Ureter (tissue), 1 donor: ENCODE results near the gene POU2F3. TPM values are rescaled to one million over a fixed set of nuclear protein-coding genes. Genes with fewer than 3 reads are reported as not detected.

Experiments used
- DNase-seq: peaks from one replicate; pipeline ENCODE4 v3.0.0-alpha.2; 2020; ENCODE audit warnings: low spot score
- total RNA-seq: library from RNA; stranded (reverse); gene quantifications from one replicate; pipeline ENCODE4 v1.2.4, GENCODE V29; 2023
- donor health status: DM: yes; HTN: yes; CAD: no.

POU2F3 gene
- total RNA-seq, 1 donor from 2014 or later = 7.6 TPM

DNA sequence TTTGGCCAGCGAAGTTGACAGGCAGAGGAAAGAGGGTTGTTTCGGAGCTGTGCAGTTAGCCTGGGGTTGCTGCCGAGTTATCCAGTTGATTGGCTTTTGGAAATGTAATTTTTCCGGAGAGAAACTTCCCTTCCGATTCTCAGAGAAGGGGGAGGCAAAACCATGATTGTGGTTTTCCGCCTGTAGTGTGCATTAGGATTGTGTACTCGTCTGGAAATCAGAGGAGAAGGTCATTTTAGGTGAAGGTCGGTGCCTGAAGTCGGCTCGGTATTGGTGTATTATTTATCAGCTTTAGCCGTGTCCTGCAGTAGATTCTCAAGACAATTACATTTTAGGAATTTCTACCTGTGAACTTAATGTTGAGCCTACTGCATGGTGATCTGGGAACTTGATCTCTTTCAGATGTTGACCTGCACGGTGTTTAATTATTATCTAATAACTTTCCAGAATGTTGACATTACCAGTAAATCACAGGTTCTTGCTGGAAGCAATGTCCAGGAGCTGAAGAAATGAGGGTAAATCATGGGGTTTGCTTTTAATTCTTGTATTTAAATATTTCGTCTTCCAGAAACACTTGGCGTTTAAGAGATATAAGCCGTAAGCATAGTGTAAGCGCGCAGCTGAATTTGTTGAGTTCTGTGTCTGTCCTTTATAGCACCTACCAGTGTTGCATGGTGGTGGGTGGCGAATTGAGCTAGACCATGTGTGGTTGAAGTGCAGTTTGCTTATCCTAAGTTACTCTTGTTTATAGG lies 97.6 kb downstream of the POU2F3 start:
- no peak for DNase-seq

DNA sequence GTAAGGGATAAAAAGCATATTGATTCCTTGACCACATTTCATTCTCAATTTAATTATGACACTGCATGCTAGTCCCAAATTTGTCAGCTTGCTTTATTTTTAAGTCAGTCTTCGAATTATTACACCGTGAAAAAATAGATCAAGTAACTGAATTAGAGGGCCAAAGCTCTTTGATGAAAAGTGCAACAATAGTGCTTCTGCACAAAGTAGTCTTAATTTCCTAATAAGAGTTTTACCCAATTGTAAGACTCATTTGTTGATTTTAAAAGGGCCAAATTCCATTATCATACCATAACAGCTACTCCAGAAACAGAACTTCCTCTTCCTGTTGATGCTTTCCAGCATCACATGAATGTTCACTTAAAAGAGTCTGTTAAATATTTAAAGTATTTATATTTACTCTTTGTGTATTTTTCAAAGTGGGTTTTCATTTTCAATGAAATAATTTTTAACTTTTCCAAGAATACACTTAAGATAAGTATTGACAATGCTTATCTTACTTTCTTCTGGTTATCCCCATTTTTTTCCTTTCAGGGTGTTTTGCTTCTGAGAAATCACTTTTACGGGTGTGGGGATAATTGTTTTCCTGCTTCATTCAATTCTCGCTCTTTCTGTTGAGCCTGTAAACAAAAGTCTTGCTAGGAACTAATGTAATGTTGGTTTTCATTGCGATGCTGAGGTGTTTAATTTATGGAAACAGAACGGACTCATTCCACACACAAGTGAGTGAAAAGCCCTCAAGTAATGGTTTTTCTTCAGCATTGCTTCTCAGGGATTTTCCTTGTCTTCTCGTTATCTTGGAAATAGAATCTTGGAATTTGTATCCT lies 98.4 kb downstream of the POU2F3 start:
- no peak for DNase-seq

DNA sequence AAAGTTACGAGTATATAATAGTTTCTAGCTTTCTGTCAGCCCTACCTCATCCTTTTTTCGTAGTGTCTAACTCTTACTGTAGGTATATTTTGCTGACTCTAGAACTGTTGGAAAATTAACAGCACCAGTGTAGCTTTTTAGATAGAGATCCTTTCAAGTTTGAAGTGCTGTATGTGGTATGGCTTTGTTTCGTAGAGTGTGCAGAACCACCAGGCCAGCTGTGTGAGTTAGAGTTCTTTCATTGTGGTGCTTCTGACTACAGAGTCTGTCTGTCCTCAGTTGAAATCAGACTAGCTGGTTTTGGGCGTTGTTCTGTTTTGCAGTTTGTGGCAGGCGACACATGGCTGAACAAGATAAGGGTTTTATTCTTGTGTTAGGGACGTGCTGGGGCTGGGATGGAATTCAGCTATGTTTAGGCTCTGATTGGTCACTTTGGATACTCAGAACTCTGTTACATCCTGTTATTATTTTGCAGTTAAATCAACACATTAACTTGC lies 99.5 kb downstream of the POU2F3 start:
- no peak for DNase-seq

DNA sequence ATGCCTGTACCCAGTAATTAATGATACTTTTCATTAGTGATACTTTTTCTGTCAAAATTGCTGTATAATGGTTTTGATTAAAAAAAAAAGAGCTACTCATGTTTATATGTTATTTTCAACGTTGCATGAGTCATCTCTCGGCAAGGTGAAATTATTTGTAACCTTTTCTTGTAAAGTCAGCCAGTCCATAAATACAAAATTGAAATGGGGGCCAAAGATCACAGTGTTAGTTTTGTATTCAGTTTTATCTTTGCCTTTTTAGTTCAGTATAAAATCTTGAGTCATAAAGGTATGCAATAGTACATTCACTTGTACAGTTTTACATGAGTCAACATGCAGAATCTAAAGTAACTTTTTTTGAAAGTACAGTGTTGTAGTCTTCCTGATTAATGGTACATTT lies 100.6 kb downstream of the POU2F3 start:
- DNase-seq = no peak

DNA sequence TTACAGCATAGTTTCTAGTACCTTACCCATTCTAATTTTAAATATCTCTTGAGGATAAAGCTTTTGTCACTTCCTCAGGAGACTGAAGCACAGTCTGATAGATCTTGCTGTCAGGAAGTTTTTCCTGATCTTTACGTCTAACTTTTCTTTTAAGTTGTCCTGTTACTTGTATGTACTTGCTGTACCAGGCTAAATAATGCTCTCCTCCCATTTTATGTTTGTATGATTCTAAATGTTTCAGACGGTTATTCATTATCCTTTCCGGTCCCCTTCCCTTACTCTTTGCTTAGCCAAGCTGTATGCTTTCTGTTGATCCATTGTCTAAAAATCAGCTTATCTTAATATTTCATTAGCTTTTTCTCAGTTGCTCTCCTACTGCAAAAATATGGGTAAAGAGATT lies 102.3 kb downstream of the POU2F3 start:
- no peak for DNase-seq

DNA sequence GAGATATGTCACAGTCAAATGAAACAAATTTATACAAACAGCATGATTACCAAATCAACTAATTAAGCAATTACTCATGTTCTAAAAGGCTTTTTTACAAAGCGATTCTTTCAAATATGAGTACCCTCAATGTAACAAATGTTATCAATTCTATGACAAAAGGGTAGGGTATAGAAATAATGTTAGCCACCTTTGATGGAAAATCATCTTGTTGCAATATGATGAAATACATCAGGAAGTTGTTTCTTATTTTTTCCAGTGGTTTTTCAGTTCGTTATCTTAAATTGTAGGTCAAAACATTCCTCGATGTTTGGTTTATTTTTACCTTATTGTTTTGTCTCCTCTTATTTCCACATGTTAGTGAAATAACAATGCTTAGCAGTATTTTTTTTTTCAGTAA lies 102.7 kb downstream of the POU2F3 start:
- no peak for DNase-seq

DNA sequence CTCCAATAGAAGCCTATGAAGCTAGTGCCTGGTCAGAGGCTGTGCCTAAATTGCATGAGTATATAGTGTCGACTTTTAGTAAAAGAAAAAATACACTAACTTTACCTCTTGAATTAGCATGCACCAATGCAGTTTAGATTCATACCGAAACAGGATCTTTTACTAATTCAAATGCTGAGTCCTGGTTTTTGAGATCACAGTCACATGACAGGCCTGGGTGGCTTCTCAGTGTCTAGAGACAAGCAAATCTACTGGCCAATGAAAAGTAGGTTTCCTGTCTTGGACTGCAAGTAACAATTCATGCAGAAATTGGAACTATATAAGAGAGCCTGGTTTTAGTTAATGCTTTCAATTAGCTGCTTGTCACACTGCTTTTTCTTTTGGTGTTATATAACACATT lies 103.5 kb downstream of the POU2F3 start:
- no peak for DNase-seq

DNA sequence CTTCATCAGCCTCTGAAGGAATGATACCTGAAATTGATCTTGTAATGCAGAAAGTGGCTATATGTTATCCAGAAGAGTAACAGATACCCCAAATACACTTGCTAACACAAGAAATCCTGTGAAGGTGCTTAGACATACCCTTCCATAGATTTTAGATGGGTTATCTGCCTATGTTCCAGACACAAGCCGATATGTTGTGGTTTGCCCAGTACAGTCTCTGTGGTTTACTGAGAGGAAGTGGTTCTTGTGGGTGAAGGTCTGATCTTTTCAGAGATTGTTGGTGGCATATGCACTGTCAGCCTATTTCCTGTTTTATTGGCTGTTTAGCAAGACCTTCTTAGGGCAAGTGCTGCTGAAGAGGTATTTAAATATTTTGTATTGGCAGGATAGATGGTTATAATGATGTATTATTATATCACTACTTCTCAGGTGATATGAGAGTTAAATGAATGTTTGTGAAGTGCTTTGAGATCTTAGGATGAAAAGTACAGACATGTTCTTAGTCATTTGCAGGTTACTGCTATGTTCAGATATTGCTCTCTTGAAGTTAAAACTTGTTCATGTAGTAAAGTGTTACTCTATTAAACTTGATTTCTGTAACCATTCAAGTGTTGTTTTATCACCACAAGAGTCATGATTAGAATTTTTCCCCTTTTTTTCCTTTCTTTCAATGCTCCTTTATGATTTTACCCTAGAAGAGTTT lies 104.5 kb downstream of the POU2F3 start:
- DNase-seq = no peak

DNA sequence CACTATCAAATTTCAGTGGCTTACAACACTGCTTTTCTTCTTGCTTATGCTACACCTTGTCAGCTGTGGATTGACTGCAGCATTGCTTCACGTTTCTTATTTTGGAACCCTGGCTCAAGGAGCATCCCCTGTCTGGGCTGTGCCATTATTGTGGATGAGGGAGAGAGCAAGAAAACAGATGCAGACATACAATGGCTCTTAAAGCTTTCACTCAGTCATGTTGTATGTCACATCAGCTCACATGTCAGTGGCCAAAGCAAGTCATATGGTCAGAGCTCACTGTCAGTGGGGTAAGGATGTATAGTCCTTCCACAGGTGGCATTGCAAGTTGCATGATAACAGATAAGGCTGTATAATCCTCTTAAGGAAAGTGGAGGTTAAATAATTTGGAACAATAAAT lies 106.3 kb downstream of the POU2F3 start:
- no peak for DNase-seq

DNA sequence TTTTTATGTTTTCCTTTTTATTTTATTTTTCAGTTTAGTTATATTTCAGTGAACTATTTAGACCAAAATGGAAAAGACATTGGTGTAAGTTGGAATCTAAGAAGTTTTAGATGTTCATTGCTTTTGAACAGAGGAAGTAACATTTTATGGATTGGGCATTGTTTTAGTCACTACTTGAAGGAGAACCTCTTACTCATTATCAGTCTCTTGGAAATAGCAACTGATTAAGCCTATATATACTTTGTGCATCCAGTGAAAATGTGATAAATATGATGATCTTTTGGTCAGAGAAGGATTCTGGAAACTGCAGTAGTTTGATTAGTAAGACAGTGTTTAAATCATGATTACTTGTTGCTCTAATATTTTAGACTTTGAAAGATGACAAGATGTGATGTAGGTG lies 110.7 kb downstream of the POU2F3 start:
- no peak for DNase-seq

DNA sequence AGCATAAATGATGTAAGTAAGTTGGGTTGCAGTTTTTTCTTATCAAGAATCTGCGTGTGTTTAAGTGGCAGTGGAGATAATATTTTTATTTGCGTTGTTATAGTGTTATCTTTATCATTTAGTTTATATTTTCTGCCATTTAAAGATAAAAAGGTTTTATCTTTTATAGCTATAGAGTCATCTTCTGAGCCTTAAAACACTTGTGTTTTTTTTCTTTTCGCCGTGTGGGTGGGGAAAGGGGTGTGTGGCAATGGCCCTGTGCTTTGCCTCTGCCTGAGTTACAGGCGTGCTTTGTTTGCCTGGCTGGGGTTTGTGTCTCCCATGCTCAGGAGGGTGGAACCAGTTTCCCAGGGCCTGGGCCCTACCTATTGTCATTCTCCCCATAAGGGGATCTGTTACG lies 112.5 kb downstream of the POU2F3 start:
- no peak for DNase-seq

DNA sequence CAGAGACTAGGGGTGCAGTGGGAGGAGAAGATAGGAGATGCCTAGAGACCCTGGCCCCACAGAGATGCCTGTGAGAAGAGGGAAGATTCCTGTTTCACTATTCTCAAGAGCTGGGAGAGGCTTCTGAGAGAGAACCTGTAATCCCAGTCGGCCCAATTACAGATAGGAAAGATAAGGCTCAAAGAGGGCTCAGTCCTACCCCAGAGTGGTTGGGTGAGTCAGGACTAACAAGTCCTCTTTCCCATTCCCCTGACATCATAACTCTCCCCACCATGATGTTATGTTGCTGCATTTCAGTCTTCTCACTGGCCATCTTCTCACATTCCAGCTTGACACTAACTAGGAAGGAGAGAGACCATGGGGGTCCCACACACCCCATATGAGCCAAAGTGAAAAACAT lies 114.1 kb downstream of the POU2F3 start:
- DNase-seq = no peak

DNA sequence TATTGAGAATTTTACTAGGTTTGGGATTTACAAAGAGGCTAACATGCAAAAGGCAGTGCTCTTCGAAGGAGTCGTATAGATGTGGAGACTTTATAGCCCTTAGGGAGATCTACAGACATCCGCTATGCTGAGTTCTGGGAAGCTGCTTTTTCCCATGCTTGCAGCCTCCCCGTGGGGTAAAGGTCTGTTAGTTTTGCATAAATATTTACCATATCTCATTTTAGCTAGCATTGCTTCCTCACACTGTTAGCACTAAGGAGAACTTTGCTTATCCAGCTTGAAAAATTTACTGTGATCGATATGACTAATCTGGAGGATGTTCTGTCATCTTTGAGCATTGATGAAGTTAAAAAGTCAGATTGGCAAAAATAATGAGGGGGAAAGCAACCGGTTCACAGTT lies 114.8 kb downstream of the POU2F3 start:
- DNase-seq = no peak

DNA sequence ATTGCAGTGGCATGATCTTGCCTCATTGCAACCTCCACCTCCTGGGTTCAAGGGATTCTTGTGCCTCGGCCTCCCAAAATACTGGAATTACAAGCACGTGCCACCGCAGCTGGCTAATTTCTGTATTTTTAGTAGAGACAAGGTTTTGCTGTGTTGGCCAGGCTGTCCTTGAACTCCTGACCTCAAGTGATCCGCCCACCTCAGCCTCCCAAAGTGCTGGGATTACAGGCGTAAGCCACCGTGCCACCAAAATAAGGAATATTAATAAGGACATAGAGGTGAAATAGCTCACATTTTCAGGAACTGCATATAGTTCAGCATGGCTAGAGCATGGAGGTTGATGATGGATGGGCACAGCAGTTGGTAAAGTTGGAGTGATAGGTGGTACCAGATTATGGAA lies 117.7 kb downstream of the POU2F3 start:
- DNase-seq = no peak

DNA sequence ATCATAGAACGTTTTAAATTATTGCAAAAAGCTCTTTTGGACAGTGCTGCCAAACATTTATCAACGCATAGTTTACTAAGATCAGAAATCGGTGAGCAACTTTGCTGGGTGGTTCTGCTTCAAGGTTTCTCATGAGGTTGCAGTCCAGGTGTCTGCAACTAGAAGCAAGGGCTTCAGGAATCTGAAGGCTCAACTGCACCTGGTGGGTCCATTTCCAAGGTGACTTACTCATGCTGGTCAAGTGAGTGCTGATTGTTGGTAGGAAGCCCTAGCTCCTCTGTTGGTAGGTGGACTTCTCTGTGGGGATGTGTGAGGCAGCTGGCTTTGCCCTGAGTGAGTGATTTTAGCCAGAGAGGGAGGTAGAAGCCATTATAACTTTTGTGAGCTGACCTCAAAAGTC lies 118.8 kb downstream of the POU2F3 start:
- DNase-seq = no peak

DNA sequence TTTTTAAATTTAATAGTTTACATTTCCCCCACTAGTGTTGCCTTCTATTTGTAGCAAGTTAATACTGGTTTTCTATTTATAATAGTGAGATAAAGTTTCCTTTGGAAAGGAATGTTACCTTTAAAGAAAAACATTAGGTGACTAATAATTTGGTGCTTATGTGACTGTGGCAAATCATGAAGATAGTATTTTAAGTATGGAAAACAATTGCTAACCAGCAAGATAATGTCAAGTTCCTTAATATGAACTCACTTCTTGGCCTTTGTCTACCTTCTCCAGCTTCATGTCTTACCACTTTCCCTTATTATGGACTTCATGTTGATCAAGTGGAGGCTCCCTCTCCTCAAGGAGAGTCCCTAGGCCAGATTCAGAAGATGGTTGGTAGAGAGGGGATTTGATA lies 123.5 kb downstream of the POU2F3 start:
- no peak for DNase-seq

DNA sequence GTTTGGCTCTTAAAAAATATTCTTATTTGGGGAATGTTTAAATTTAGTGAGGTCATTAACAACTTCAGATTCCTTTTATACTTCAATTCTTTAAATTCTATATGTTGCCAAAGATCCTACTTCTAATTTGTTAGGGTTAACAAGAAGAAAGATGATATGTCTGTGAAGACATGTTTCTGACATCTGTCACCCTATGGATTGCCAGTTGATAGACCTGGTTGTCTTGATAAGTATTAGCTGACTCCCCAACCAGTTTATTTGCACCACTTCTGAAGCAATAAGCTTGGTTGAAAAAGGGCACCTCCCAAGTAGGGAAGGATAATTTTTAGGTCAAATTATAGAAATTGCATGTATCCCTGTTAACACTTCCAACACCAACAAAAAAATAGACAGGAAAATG lies 125.6 kb downstream of the POU2F3 start:
- DNase-seq = no peak

Other genes starting within 250 kb of the POU2F3 start
- 192 TPM for gene TRIM29, start 102.0 kb upstream of the POU2F3 start, total RNA-seq
- 34.9 TPM for gene OAF, start 29.1 kb upstream of the POU2F3 start, total RNA-seq
- 5.6 TPM for gene TLCD5, start 85.2 kb downstream of the POU2F3 start, total RNA-seq
- gene ARHGEF12, start 96.3 kb downstream of the POU2F3 start, total RNA-seq = 163 TPM